Inflammatory macrophage treated with lipopolysaccharide for 4 hours (primary cell): ENCODE data around the gene TXNRD1.
"Not testable (repeated sequence)": the region's sequence is repeated elsewhere in the genome, so short reads cannot be mapped to it uniquely, and the experiment has no call there.

ENCODE experiments used
- DNase-seq: peaks from one replicate; pipeline ENCODE4 v3.0.0-alpha.2; 2020

The TXNRD1 gene

DNA sequence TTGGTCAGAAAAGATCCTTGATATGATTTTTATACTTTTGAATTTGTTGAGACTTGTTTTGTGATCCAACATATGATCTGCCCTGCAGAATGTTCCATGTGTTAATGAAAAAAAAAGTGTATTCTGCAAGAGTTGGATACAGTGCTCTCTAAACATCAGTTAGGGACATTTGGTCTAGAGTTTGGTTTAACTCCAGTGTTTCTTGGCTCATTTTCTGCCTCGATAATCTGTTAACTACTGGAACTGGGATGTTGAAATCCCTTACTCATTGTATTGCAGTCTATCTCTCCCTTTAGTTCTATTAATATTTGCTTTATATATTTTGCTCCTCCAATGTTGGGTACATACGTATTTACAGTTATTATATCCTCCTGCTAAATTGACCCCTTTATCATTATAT lies 18.3 kb upstream of the TXNRD1 start:
- DNase-seq, result no peak

DNA sequence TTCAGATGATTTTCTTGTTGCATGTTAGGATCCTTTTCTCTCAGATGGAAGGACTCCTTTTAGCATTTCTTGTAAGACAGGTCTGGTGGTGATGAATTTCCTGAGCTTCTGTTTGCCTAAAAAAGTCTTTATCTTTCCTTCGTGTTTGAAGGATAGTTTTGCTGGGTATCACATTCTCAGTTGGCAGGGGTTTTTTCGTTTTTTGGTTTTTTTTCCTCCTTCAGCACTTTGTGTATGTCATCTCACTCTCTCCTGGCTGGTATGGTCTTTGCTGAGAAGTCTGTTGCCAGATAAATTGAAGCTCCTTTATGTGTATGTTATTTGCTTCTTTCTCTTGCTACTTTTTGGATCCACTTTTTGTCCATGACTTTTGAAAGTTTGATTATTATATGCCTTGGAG lies 15.6 kb upstream of the TXNRD1 start:
- DNase-seq, result no peak

DNA sequence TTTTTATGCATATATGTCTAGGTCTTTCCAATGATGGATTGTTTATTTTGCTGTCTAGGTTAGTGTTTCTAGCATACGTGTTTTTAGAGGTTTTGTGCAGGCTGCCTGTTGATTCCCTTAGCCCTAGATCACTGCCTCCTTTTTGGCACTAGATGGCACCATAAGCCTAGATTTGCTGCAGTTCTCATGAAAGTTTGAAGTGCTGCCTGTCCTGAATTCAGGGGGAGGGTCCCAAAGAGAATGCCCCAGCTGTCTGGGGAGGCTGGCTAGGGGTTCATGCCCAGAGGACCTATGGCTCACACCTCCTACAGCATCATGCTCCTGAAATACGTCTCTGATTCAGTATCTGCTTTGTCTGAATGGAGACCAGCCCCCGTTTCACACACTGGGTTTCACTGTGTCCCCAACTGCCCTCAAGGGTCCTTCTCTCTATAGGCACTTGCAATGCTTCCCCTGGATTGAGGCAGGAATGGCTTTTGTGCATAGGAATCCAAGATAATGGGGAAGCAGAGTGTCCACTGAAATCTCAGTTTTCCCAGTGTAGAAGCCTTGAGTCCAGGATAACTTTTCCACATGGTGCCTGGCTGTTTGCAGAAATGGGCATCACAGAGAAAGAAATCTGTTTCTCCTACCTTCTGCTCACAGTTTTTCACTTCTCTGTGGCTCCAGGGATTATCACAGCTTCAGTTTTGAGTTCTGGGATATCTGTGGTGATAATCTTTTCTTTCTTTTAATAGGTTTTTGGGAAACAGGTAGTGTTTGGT lies 14.2 kb upstream of the TXNRD1 start:
- DNase-seq, result peak; percentile 55

DNA sequence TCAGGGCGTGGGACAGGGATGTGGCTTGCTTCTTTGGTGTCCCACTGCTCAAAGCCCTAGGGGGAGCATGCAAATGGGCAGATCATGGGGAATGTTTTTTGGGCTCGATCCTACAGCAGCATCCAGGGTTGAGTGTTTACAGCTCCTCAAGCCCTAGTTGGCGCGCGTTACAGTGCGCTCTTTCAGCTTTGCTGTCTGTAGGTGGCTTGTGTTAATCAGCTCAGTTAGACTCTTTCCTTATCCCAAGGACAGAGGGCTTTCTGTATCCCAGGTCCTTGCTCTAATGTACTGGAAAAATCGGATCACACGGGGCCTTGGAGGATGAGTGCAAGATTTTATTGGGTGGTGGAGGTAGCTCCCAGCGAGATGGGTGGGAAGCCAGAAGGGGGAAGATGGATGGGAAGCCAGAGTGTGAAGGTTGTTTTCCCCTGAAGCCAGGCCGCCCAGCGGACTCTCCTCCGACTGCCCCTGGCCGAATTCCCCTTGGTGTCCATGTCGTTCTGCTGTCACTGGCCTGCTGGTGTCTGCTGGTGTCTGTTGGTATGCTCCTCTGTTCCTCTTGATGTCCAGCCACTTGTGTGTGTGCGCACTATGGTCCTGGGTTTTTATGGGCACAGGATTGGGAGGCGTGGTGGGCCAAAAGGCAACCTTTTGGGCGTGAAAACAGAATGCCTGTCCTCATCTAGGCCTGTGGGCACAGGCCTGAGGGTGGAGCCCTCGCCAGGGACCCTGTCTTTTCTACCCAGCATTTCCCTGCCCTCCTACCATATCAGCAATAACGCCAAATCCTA lies 10.7 kb upstream of the TXNRD1 start:
- no peak for DNase-seq

DNA sequence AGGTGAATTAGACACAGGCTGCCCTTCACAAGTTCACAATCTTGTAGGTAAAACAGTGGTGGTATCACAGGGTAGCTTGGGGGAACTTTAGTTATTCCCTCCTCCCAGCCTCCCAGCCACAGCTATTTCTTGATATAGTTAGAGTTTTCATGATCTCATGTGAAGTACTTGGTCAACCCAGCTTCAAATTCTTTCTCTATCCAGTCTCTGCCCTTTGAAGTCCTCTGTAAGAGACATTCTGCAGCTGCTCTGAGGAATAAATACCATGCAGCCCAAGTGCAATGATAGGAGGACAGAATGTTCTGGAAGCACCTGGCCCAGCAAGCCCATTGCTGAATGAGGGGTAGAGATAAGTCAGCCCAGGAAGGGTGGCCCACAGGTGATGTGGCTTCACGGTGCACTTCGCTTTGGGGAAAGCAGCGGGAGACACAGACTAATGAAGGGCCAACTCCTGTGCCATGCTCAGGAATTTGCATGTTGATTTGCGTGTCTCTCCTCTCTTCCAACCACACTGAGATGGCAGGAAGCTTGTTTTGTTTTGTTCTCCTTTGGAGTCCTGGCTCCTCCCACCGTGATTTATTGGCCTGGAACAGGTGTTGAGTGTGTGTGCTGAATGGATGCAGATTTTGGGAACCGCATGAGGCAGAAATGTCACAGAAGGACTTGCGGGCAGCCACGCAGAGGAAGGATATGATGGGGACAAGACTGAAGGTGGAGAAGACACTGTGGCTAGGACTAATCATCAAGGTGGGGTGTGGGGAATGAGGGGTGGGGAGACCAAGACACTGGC lies 8.0 kb upstream of the TXNRD1 start:
- DNase-seq, result no peak

DNA sequence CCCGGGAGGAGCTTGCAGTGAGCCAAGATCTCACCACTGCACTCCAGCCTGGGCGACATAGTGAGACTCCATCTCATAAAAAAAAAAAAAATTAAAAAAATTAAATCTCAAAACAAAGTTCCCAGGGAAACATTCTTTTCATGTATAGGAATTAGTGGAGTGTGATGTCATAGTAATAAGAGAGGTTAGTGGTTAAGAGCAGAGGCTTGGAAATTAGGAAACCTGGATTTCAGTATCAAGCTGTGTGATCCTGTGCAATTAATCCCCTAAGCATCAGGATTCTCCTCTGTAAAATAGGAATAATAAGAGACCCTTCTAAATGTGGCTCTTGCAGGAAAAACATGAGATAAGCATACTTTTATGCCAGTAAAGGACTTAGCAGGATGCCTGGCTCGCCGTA lies 3.1 kb upstream of the TXNRD1 start:
- no peak for DNase-seq

DNA sequence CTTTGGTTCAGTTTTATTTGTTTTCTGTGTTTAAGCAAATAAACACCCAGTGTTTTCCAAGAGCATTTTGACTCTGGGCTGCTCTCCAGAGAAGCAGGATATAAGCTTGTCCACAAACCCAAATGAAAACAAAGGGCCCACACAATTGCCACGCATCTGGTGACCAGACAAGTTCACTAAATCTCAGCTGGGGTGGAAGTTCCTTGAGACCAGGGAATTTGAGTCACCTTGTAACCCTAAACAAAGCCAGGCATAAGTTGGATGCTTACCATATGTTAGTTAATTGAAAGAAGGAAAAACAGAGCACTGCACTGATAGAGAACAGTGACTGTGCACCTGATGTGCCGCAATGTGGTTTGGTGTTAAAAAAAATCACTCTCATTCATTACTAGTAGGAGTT lies 1.6 kb upstream of the TXNRD1 start:
- no peak for DNase-seq

DNA sequence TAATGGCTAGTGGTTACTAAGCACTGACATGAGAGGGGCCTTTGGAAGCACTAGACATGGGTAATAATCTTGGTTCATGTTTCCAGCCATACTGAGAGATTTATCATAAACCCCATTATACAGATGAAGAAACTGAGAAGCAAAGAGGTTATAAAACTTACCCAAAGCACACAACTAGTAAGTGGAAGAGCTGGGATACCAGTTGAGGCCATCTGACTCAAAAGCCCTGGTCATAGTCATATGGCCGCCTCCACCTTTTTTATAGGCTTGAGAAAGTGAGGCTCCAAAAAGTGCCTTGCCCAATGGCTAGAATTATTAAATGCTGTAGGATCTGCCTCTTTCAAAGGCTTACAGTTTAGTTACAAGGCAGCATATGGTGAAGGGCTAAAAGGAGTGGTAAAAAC lies 944 bp downstream of the TXNRD1 start:
- DNase-seq, result peak; percentile 47

DNA sequence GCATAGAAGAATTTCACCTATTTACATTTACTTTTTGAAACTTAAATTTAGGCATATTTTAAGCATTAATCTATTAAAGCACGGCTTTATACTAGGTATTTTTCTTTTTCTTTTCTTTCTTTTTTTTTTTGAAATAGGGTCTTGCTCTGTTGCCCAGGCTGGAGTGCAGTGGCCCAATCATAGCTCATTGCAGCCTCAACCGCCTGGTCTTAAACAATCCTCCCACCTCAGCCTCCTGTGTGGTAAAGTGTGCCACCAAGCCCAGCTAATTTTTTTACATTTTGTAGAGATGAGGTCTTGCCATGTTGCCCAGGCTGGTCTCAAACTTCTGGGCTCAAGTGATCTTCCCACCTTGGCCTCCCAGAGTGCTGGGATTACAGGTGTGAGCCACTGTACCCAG lies 2.9 kb downstream of the TXNRD1 start:
- not testable (repeated sequence) for DNase-seq

DNA sequence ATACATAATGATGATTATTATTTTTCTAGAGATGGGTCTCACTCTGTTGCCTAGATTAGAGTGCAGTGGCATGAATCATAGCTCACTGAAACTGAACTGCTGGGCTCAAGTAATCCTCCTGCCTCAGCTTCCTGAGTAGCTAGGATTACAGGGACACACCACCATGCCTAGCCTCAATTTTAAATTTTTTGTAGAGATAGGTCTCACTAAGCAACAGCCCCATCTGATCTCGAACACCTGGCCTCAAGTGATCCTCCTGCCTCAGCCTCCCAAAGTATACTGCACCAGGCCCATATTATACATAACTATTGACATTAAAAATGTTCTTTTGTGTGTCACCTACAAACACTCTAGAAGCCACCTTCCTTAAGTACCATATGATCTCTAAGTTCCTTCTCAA lies 3.4 kb downstream of the TXNRD1 start:
- peak; percentile 2 for DNase-seq

DNA sequence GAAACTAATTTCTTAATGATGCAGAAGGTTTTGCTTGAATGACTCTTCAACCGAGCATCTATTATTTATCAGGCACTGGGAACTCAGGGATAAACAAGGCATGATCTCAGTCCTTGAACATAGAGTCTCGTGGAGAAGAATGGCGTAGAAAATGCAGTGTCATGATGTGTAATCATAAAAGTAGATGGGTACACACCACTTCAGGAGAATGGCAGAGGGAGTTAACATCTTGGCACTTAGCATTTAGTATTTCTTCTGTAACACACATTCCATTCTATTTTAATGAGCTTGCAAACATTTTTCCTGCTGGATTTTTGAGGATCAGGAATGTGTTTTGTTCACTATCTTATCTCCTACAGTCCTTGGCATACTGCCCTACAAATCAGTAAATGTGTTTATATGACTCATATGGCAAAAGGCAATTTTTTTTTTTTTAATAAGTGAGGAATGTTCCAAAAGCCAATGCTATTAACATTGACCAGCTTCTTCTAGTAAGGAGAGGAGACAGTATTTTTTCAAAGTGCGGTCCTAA lies 3.8 kb downstream of the TXNRD1 start:
- DNase-seq, result peak; percentile 76

DNA sequence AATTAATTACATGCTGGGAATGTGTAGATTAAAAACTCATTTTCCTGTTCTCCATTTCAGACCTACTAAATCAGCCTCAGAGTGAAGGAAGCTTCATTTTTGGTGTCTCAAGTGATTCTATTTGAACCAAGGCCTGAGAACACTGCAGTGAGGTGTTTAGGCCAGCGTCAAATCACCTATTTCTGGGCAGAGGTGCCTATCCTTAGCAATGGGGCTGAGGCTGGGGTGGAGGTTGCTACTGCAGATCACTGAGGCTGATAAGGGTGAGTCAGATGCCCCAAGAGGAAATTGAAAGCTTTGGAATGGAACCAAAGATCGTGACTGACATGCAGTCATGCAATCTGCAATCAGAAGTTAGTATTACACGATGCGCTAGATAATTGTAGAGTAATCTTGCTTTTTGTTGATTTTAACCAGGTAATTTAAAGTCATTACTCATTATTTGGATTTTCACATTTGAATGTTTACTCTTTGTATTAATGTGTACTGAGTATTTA lies 4.4 kb downstream of the TXNRD1 start:
- peak; percentile 86 for DNase-seq

DNA sequence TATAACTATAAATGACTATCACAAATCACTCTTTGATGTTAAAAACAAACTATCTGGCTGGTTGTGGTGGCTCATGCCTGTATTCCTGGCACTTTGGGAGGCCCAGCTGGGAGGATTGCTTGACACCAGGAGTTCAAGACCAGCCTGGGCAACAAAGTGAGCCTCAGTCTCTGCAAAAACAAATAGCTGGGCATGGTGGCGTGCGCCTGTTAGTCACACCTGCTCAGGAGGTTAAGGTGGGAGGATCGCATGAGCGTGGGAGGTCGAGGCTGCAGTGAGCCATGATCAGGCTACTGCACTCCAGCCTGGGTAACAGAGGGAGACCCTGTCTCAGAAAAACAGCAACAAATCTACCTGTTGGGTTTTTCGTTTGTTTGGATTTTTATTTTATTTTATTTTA lies 5.4 kb downstream of the TXNRD1 start:
- no peak for DNase-seq

DNA sequence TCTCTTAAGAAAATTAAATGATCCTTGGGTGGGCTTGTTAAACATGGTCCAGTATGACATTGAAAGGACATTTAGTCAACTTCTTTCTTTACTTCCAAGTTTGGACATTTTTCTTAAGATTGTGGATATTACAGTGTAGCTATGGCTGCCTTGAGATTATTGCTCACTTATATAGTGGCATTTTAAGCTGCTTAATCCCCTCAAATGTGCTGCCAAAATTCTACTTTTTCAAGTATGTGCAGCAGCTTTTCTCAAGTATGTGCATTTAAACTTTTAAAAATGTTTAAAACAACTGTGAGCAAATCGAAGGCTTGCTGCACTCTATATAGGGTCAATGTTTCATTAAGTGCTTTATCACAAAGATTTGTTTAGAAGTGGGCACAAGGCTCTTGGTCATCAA lies 7.4 kb downstream of the TXNRD1 start:
- DNase-seq, result no peak

DNA sequence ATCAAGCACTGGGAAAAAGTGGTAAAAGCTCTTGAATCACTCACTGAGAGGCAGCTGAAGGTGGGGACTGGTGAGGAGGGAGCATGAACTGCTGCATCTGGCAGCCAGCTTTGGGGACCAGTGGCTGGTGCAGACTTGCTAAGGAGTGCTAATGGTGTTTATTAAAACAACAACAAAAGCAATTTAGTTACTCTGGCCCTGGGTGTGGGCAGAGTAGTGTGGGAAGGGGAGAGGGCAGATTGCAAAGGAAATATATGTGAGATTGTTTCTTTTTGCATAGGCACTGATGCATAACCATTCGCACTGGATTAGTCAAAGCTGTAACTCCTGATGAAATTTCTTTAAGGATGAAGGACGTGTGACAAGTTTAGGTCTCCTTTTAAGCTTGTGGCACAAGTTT lies 8.1 kb downstream of the TXNRD1 start:
- peak; percentile 14 for DNase-seq

DNA sequence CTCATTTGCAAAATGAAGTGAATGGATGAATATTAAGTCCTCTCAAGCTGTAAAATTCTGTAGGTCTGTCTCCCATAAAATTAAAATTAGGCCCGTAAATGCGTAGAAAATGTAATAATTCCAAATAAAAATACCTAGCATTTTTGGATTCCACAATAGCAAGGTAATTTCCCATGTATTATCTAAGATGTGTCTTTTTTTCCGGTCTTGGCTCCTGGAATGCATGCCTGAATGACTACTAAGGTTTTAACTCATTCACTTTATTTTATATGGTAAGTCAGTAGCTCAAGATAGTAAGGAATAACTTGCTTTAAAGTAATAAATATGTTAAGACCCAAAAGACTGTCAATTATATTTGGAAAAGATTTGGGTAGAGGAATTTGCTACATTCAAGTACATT lies 11.1 kb downstream of the TXNRD1 start:
- no peak for DNase-seq

DNA sequence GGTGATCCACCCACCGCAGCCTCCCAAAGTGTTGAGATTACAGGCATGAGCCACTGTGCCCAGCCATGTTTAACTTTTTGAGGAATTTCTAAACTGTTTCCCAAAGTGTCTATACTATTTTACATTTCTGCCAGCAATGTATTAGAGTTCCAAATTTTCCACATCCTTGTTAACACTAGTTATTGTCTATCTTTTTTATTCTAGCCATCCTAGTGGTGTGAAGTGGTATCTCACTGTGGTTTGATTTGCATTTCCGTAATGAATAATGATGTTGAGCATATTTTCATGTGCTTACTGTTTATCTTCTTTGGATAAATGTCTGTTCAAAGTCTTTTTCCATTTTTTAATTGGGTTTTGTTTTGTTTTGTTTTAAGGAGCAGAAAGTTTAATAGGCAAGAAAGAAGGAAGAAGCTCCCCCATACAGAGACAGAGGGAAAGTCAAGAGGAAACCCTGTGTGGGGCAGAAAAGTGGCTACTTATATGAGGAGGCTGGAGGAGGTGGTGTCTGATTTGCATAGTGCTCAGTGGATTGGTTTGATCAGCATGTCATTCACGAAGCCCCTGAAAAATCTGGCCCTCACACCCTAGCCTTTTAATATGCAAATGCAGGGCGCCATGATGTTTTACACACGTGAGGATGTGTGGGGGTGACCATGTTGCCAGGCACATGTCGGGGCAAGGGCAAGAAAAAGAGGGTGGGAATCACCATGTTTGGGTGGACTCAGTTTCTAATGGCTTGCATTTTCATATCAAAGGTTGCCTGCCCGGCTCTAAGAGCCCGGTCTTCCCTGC lies 14.9 kb downstream of the TXNRD1 start:
- DNase-seq, result no peak

DNA sequence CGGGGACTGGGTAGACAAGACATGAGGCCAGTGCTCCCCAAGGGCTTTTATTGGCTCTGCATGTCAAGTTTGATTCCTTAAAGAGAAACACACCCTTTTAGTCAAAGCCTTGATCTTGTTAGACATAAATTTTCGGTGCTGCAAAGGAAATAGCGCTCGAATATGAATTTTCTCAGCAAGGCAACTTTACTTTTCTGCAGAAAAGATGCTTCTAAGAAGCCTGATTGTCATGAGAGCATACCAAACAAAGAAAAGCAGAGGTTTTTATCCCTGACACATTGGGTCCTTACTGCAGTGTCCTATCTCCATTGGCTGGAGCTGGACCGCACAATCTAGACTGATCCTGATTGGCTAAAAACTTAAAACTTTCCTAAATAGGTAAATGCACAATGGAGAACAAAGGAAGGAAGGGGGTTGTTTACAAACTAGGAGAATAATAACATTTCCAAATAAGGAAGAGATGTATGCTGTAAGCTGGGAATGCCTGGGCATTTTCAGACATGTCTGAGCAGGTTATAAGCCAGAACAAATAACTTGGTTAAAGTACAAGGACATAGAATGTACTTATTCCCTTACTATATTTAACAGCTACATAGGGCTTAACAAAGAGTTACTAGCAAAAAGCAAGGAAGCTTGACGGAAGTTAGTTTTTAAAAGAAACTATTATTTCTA lies 17.2 kb downstream of the TXNRD1 start:
- DNase-seq, result no peak

DNA sequence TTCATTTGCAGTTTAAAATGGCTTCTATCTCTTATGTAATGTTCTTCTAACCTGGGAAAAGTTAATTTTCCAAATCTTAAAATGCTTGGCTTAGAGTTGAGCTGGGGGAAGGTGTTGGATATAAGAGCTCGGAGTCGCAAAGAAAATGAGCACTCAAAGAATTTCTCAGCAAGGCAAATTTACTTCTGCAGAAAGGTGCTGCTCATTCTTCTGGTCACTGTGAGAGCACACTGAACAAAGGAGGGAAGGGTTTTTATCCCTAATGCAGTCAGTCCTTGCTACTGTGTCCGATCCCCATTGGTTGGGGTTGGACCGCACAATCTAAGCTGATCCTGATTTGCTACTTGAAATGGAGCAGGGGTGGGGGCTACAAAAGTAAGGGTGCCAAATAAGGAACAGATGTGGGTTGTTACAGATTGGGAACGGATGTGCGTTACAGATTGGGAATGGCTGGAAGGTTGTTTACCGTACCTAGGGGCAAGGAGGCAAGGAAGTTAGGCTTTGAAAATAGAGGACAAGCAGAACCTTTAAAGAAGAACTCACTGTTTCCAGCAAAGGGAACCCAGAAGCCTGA lies 19.4 kb downstream of the TXNRD1 start:
- DNase-seq, result no peak

DNA sequence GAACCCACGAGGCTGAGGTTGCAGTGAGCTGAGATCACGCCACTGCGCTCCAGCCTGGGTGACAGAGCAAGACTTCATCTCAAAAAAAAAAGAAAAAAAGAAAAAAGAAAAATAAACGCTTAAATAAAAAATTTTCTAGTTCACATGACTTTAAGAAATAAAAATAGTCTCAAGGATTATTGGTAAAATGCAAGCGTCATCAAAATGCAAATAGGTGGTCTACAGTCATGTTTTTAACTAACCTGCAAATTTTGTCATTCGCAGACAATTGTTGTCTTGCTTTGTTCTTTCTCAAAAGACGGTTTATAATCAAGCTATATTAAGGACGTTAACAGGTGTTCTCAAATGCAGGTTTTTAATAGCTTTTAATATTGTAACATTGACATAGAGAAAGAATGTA lies 22.4 kb downstream of the TXNRD1 start:
- DNase-seq, result no peak

DNA sequence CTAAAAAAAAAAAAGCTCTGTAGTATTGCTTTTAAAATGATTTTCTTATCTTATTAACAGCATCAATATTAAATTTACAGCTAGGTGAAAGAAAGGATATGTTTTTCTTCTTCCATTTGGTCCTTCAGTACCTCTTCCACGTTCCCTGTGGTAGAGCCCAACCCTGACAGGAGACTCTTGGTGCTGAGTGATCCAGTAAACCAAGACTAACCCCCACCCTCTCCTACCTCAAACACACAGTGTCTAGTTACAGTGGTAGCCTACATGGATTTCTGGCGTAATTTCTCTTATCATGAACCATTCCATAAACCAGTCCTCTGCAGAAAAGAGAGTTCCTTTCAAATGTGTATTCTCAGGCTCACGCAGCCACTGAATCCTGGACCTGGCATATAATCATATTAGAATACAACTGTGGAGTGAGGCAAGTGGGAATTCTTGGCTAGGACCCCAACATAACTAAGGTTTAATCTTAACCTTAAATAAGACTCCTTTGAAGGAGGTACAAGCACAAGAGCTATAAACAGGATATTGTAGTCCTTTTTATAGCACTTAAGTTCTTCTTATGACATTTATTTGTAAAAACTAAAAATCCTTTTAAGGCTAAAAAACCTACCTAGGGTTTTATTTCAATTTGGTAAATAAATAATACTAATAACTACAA lies 27.1 kb downstream of the TXNRD1 start:
- no peak for DNase-seq
